Cardiac septum (tissue), 1 donor: ENCODE measurements around the gene TMEM143. TPM values are rescaled to one million over a fixed set of nuclear protein-coding genes. Genes with fewer than 3 reads are reported as not detected.

ENCODE experiments used
- DNase-seq: peaks from one replicate; pipeline ENCODE4 v3.0.0-alpha.2; 2020; ENCODE audit warnings: low spot score
- intact Hi-C: fragments of 100-400 bp; cut with DNase I; formaldehyde crosslinking; loops from one replicate; pipeline ENCODE4 v1.14.0; 2022
- long read RNA-seq: library from polyadenylated mRNA; unstranded; transcript quantifications from one replicate; pipeline ENCODE4 v2.0.0, GENCODE V29; 2021
- total RNA-seq: library from RNA; stranded (reverse); fragmentation: NEBNext Ultra II Directional; extraction: Animal tissue kit (Norgen Biotek cat#: 25700); gene quantifications from one replicate; pipeline ENCODE4 v1.2.1, GENCODE V29; 2021
- donor health status: DM: no; HTN: no; CAD: no.

TMEM143 gene
- 50.2 TPM for total RNA-seq
- long read RNA-seq, transcript TMEM143-201 (8 exons, 2,560 nt) = minor isoform, 14 of 46 reads
- long read RNA-seq, transcript TMEM143-203 (7 exons, 2,272 nt) = major isoform, 16 of 46 reads
- long read RNA-seq, partial matches to known transcripts = 6 of 46 reads
- long read RNA-seq, other reads (novel, unspliced or antisense) = 8 of 46 reads

GRCh38 chr19:48363810-48364597, at the start of gene TMEM143, which contains the start of gene SYNGR4:
TSS of gene TMEM143 (minus strand) at chr19:48363940. CDS start at chr19:48363920, 20 bp downstream.
TSS of gene SYNGR4 (plus strand) at chr19:48364367. CDS start at chr19:48365843, 1,476 bp downstream.
- intact Hi-C loops = loop anchor here (2.0 to 10.0 kb wide), 3 partner anchors 27 to 81 kb away; partner anchors contain the start of genes GRWD1 and KDELR1
- DNase-seq = peak; percentile 99

- intact Hi-C loops = no loop called here
- no peak for DNase-seq
Observed at GRCh38 chr19:48405850-48406249, 42.1 kb upstream of the TMEM143 start.

- no peak for DNase-seq
- intact Hi-C loops = no loop called here
Observed at GRCh38 chr19:48405010-48405659, 41.4 kb upstream of the TMEM143 start.

DNA sequence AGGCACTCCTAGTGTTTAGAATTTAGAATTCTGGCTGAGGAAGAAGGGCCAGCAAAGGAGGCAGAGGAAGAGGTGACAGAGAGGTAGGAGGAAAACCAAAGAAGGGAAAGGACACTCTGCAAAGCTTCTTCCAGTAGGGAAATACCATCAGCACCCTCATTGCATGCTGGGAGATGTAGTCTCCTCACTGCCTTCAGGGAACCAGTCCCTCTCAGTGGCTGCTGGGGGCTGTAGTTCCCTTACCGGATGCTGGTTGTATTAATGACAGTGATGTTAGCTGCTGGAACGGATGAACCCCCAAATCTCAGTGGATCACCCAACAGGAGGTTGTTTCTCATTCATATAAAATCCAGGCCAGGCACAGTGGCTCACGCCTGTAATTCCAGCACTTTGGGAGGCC, 39.9 kb upstream of the TMEM143 start:
- DNase-seq = no peak
- intact Hi-C loops = no loop called here

GRCh38 chr19:48401287-48401686, 37.5 kb upstream of the TMEM143 start:
- intact Hi-C loops = no loop called here
- no peak for DNase-seq

- no peak for DNase-seq
- intact Hi-C loops = no loop called here
Observed at GRCh38 chr19:48400018-48400742, 36.4 kb upstream of the TMEM143 start.

DNA sequence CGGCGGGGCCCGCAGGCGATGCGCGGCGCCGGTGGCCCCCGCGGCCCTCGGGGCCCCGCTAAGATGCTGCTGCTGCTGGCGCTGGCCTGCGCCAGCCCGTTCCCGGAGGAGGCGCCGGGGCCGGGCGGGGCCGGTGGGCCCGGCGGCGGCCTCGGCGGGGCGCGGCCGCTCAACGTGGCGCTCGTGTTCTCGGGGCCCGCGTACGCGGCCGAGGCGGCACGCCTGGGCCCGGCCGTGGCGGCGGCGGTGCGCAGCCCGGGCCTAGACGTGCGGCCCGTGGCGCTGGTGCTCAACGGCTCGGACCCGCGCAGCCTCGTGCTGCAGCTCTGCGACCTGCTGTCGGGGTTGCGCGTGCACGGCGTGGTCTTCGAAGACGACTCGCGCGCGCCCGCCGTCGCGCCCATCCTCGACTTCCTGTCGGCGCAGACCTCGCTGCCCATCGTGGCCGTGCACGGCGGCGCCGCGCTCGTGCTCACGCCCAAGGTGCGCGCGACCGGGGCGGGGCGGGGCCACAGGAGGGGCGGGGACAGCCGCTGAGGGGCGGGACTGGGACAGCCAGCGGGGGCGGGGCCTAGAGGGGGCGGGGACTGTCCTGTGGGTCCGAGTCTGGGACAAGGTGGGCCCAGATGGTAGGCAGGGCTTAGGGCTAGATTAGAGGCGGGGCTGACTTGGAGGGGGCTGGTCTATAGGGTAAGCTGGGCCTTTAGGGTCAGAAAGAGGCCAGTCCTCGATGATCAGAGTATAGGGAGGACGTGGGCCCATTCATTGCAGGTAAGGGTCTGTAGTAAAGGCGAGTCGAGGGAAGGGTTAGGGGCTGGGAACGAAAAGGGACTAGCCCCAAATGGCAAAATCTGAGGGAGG, 34.9 kb upstream of the TMEM143 start:
- intact Hi-C loops = no loop called here
- DNase-seq = peak; percentile 89

GRCh38 chr19:48398102-48398374, 34.3 kb upstream of the TMEM143 start:
- intact Hi-C loops = no loop called here
- no peak for DNase-seq

DNA sequence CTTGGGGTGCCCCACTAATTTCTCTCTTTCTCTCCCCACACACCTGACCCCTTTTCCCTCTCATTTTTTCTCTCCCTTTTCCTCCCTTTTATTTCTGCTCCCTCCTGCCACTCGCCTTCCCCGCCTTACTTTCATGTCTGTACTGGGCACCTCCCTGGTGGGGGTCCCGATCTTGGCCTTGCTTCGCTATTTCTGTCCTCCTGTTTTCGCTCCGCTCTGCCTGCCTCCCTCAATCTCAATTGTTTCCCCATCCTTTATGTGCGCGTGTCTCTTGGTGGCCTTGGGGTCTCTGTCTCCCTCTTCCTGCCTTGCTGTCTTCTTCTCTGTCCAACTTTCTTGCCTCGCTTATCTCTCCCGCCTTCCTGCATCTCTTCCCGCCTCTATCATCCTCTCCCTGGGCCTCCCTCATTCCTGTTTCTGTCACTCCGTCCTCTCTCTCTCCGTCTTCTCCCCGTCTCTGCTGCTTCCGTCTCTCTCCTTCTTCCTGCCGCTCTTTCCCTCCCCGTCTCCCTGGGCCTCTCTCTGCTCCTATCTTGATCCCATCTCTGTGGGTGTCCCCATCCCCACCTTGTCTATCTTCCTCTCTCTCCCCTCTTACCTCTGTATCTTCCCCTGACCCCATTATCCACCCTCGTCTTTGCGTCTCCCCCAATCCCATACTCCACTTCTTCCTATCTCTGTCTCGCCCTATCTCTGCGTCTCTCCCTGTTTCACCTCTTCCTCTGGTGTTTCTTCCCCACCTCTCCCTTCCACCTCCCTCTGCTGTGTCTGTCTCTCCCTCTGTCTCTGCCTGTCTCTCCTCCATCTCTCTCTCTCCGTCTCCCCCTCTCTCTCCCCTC, 33.7 kb upstream of the TMEM143 start:
- intact Hi-C loops = no loop called here
- DNase-seq = no peak

DNA sequence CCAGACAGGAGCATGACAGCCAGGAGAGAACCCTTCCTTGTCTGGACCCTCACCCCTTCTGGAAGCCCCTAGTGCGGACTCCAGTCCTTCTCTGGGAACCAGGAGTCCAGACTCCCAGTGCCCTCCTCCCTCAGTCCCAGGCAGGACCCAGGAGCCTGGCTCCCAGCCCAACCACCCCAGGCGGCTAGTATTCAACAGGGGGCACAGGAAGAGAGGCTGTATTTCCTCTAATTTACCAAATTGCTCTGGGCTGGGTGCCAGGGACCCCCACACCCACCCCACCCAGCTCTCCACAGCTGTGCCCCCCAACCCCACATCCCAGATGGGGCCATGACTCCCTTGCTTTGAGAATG, 33.1 kb upstream of the TMEM143 start:
- intact Hi-C loops = no loop called here
- no peak for DNase-seq

- intact Hi-C loops = no loop called here
- no peak for DNase-seq
Observed at GRCh38 chr19:48396016-48396823, 32.5 kb upstream of the TMEM143 start.

GRCh38 chr19:48395499-48395898, 31.8 kb upstream of the TMEM143 start:
- DNase-seq = no peak
- intact Hi-C loops = no loop called here

- DNase-seq = no peak
- intact Hi-C loops = no loop called here
Observed at GRCh38 chr19:48395170-48395455, 31.4 kb upstream of the TMEM143 start.

- intact Hi-C loops = loop anchor here (5.0 kb wide), 1 partner anchor 53 kb away; the partner anchor contains the start of gene GRWD1
Observed at GRCh38 chr19:48394331-48395169, 30.8 kb upstream of the TMEM143 start.

GRCh38 chr19:48393559-48394330, 30.0 kb upstream of the TMEM143 start, which contains the start of gene GRIN2D:
TSS of gene GRIN2D (plus strand) at chr19:48393668. CDS start at chr19:48398393, 4,725 bp downstream.
- intact Hi-C loops = loop anchor here (5.0 kb wide), 1 partner anchor 54 kb away; the partner anchor contains the start of gene GRWD1

More at GRCh38 chr19:48394331-48395169, 30.8 kb upstream of the TMEM143 start:
- DNase-seq = no peak

More at GRCh38 chr19:48393559-48394330, 30.0 kb upstream of the TMEM143 start, which contains the start of gene GRIN2D:
- DNase-seq = no peak
